GM20431 (cell line): ENCODE measurements around the gene LAMP2.

Experiments used
- in situ Hi-C: fragments of 300-500 bp; cut with MseI, MboI; formaldehyde crosslinking; loops from one replicate; pipeline ENCODE4 v1.15.0; 2020; ENCODE audit warnings: low sequenced_read_pairs; ENCODE audit not compliant: unreplicated experiment

Gene LAMP2

GRCh38 chrX:120459309-120459708 lies 9.8 kb downstream of the LAMP2 start:
- in situ Hi-C loops = no loop called here

- in situ Hi-C loops = no loop called here
These were observed 11.3 kb downstream of the LAMP2 start for GRCh38 chrX:120457766-120458180.

GRCh38 chrX:120456973-120457372 lies 12.1 kb downstream of the LAMP2 start:
- in situ Hi-C loops = no loop called here

GRCh38 chrX:120453985-120454384 lies 15.1 kb downstream of the LAMP2 start:
- in situ Hi-C loops = no loop called here

- in situ Hi-C loops = no loop called here
These were observed 17.0 kb downstream of the LAMP2 start for GRCh38 chrX:120452131-120452530.

GRCh38 chrX:120450163-120450562 lies 18.9 kb downstream of the LAMP2 start:
- in situ Hi-C loops = no loop called here

- in situ Hi-C loops = no loop called here
These were observed 22.6 kb downstream of the LAMP2 start for GRCh38 chrX:120446498-120446897.

- in situ Hi-C loops = no loop called here
These were observed 29.2 kb downstream of the LAMP2 start for GRCh38 chrX:120439921-120440320.

- in situ Hi-C loops = no loop called here
These were observed 39.1 kb downstream of the LAMP2 start for GRCh38 chrX:120429776-120430540.

- in situ Hi-C loops = no loop called here
These were observed 40.8 kb downstream of the LAMP2 start for GRCh38 chrX:120428309-120428708.

- in situ Hi-C loops = no loop called here
These were observed 42.5 kb downstream of the LAMP2 start for GRCh38 chrX:120426599-120426998.

GRCh38 chrX:120419463-120419862 lies 49.6 kb downstream of the LAMP2 start:
- in situ Hi-C loops = no loop called here

GRCh38 chrX:120408168-120408567 lies 60.9 kb downstream of the LAMP2 start:
- in situ Hi-C loops = no loop called here

GRCh38 chrX:120406638-120407037 lies 62.5 kb downstream of the LAMP2 start:
- in situ Hi-C loops = no loop called here

- in situ Hi-C loops = no loop called here
These were observed 66.7 kb downstream of the LAMP2 start for GRCh38 chrX:120402369-120402768.

GRCh38 chrX:120401301-120401700 lies 67.8 kb downstream of the LAMP2 start:
- in situ Hi-C loops = no loop called here

GRCh38 chrX:120380699-120381098 lies 88.4 kb downstream of the LAMP2 start:
- in situ Hi-C loops = no loop called here

- in situ Hi-C loops = no loop called here
These were observed 89.0 kb downstream of the LAMP2 start for GRCh38 chrX:120379937-120380681.

- in situ Hi-C loops = no loop called here
These were observed 90.5 kb downstream of the LAMP2 start for GRCh38 chrX:120378570-120378969.
